Endothelial cell of umbilical vein (primary cell): Measurements from ENCODE around the gene MKNK1. TPM values are rescaled to one million over a fixed set of nuclear protein-coding genes. Genes with fewer than 3 reads are reported as not detected.

Experiments used
- BruUV-seq: library from RNA; stranded (reverse); fragments of 400-500 nt; replicated peaks from 2 replicates; lab custom pipeline; 2021; lab: Mats Ljungman, UMichigan
- CTCF ChIA-PET: fragments of 300-600, 350-600 bp; sonication (Branson Sonifier 250); formaldehyde crosslinking; loops from one replicate; lab custom pipeline; 2021; ENCODE audit warnings: antibody characterized with exemption, inconsistent platforms; lab: Charles Lee
- POLR2A ChIA-PET: fragments of 300-600, 350-600 bp; sonication (Branson Sonifier 250); formaldehyde crosslinking; loops from one replicate; lab custom pipeline; 2021; ENCODE audit warnings: antibody characterized with exemption, inconsistent platforms; lab: Charles Lee
- DNase-seq: peaks from one replicate; pipeline ENCODE4 v3.0.0-alpha.2; 2011; ENCODE audit warnings: low read depth, low spot score
- FAIRE-seq: peaks from 2 replicates; lab custom pipeline; 2011; peaks lifted over from hg19 to GRCh38; lab: Jason Lieb, UNC
- H2AFZ ChIP-seq: 2 replicates; pipeline ENCODE4 v1.6.0; 2012; ENCODE audit warnings: low read depth, low read length, control low read depth, inconsistent platforms
- H3K27ac ChIP-seq: 2 replicates; pipeline ENCODE4 v1.5.1; 2011; ENCODE audit warnings: low read depth, mild to moderate bottlenecking, control low read depth, low read length, moderate library complexity; ENCODE audit not compliant: insufficient read depth
- H3K27me3 ChIP-seq, 2 experiments: 2 replicates each; pipeline versions ENCODE4 v1.6.0 to v1.6.1; 2011; ENCODE audit warnings: low read length in 2 of 2, mixed read lengths in 1 of 2; ENCODE audit not compliant: control insufficient read depth in 2 of 2, insufficient read depth in 2 of 2
- H3K36me3 ChIP-seq, 2 experiments: 2 replicates in 1 of 2; 3 replicates in 1 of 2; pipeline ENCODE4 v1.5.1; 2011; ENCODE audit warnings: low read length in 2 of 2, mild to moderate bottlenecking in 1 of 2, moderate library complexity in 1 of 2; ENCODE audit not compliant: control insufficient read depth in 2 of 2, insufficient read depth in 2 of 2; ENCODE audit errors: extremely low read depth in 1 of 2
- H3K4me1 ChIP-seq: 3 replicates; pipeline ENCODE4 v1.5.1; 2011; ENCODE audit warnings: mild to moderate bottlenecking, low read length; ENCODE audit not compliant: control insufficient read depth, insufficient read depth; ENCODE audit errors: extremely low read depth
- H3K4me2 ChIP-seq: 2 replicates; pipeline ENCODE4 v1.6.1; 2011; ENCODE audit warnings: low read length, control low read depth, mixed read lengths; ENCODE audit not compliant: insufficient read depth
- H3K4me3 ChIP-seq, 3 experiments: fragments of 200-600 bp in 1 of 3; sonication (generic), shearing (Covaris generic) in 1 of 3; replicated peaks in 1 of 3; 2 replicates each; pipeline ENCODE4 v1.5.1; 2011 to 2016; ENCODE audit warnings: control low read depth in 3 of 3, low read length in 3 of 3, mild to moderate bottlenecking in 2 of 3, inconsistent platforms in 1 of 3, low read depth in 1 of 3, moderate library complexity in 1 of 3; ENCODE audit not compliant: insufficient read depth in 1 of 3
- H3K79me2 ChIP-seq: 2 replicates; pipeline ENCODE4 v1.6.0; 2012; ENCODE audit warnings: low read length, inconsistent platforms; ENCODE audit not compliant: control insufficient read depth, insufficient read depth
- H3K9ac ChIP-seq: replicated peaks from 2 replicates; pipeline ENCODE3; 2011; ENCODE audit warnings: low read length, control low read depth; ENCODE audit not compliant: insufficient read depth; ENCODE audit errors: extremely low read depth
- H3K9me1 ChIP-seq: replicated peaks from 3 replicates; pipeline ENCODE4 v1.6.0; 2011; ENCODE audit warnings: mild to moderate bottlenecking, low read length; ENCODE audit not compliant: control insufficient read depth, insufficient read depth; ENCODE audit errors: extremely low read depth
- H3K9me3 ChIP-seq: replicated peaks from 2 replicates; pipeline ENCODE4 v1.5.1; 2012; ENCODE audit warnings: low read length, inconsistent platforms; ENCODE audit not compliant: control insufficient read depth, insufficient read depth
- H4K20me1 ChIP-seq: replicated peaks from 2 replicates; pipeline ENCODE3; 2011; ENCODE audit warnings: mild to moderate bottlenecking, low read length; ENCODE audit not compliant: control insufficient read depth, insufficient read depth; ENCODE audit errors: extremely low read depth
- EZH2 ChIP-seq: IDR thresholded peaks from 2 replicates; pipeline ENCODE4 v1.6.1; 2012; ENCODE audit warnings: borderline replicate concordance, low read depth, mild to moderate bottlenecking, moderate library complexity, low read length, inconsistent platforms; ENCODE audit not compliant: severe bottlenecking
- FOS ChIP-seq: IDR thresholded peaks from 2 replicates; pipeline ENCODE4 v1.6.1; 2011; ENCODE audit warnings: mild to moderate bottlenecking, low read length, moderate library complexity, borderline replicate concordance; ENCODE audit not compliant: insufficient read depth
- JUN ChIP-seq: IDR thresholded peaks from 2 replicates; pipeline ENCODE4 v1.6.1; 2011; ENCODE audit warnings: borderline replicate concordance, low read depth; ENCODE audit not compliant: insufficient read length, insufficient read depth
- MYC ChIP-seq: IDR thresholded peaks from one replicate; pipeline ENCODE4 v1.6.1; 2011; ENCODE audit warnings: mild to moderate bottlenecking, low read depth, low read length
- dilution Hi-C: fragments of 300-500 bp; cut with MboI; formaldehyde crosslinking; loops from one replicate; pipeline ENCODE4 v1.15.0; 2019; ENCODE audit warnings: low sequenced_read_pairs; ENCODE audit not compliant: extremely low pct_ligation_motif_present
- intact Hi-C: fragments of 100-400 bp; cut with micrococcal nuclease; formaldehyde crosslinking; loops from one replicate; pipeline ENCODE4 v1.10.0; 2022
- polyA plus RNA-seq, 4 experiments: library from polyadenylated mRNA; depleted of rRNA in 3 of 4; stranded (reverse) in 3 of 4; unstranded in 1 of 4; fragments of >200 nt; gene quantifications; 2 replicates each; pipeline versions ENCODE4 v1.2.1 to v1.2.3, GENCODE V29; 2011 to 2012; ENCODE audit warnings: missing spikeins in 1 of 4
- total RNA-seq: library from RNA; stranded (reverse); gene quantifications from 2 replicates; pipeline ENCODE4 v1.2.3, GENCODE V29; 2021
- TF ChIP-seq, protein P1 (sequence below), 2 donors: IDR thresholded peaks; 1 replicate in 1 of 2; 2 replicates in 1 of 2; pipeline ENCODE4 v1.5.1; 2011; ENCODE audit warnings: low read length in 2 of 2, mild to moderate bottlenecking in 2 of 2, moderate library complexity in 2 of 2, control low read depth in 1 of 2, inconsistent platforms in 1 of 2, low read depth in 1 of 2; ENCODE audit not compliant: insufficient read depth in 1 of 2; ENCODE audit errors: extremely low read depth in 1 of 2

MKNK1 gene
- total and polyA plus RNA-seq, 2 donors (not counting 3 experiments of a cell fraction or from before 2014, with no cell fraction given) = 32.9 to 42.6 TPM

DNA sequence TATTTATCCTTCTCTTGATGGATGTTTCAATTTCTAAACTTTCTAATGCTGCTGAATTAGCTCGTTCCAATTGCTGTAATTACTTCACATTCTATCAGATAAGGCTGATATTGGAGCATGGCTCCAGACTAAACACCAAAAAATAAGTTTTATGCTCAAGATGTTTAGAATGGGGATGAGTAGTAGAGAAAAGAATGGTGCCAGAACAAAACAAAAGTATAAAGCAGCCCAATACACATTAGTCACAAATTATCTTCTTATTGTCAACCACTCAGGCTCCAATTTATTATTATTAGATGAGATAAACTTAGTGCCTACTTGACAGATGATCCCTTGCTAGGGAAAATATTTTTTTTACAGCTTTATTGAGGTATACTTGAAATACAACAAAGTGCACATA lies 42.3 kb upstream of the MKNK1 start:
- no peaks in the 10 kb centered on the region for H3K9me3 ChIP-seq
- TF ChIP-seq MYC (no peak), JUN (no peak), EZH2 (no peak), FOS (no peak)
- H3K27ac ChIP-seq = no peak overlapping the region
- DNase-seq = no peak
- H3K4me2 ChIP-seq = no peak overlapping the region
- no peak overlapping the region for H2AFZ ChIP-seq
- no peaks in the 10 kb centered on the region for H3K4me1 ChIP-seq
- ChIA-PET POLR2A (no interaction called here), CTCF (no interaction called here)
- H3K4me3 ChIP-seq = no peak overlapping the region
- H3K9me1 ChIP-seq = no peaks in the 10 kb centered on the region
- H3K36me3 ChIP-seq = peaks cover 2 to 6% of the 10 kb centered on the region in 2 experiments
- H3K9ac ChIP-seq = no peak overlapping the region
- no TSS peak for BruUV-seq
- dilution Hi-C loops = no loop called here
- no peaks in the 10 kb centered on the region for H3K79me2 ChIP-seq
- FAIRE-seq = no peak
- intact Hi-C loops = no loop called here
- no peaks in the 10 kb centered on the region for H4K20me1 ChIP-seq
- no peaks in the 10 kb centered on the region for H3K27me3 ChIP-seq

DNA sequence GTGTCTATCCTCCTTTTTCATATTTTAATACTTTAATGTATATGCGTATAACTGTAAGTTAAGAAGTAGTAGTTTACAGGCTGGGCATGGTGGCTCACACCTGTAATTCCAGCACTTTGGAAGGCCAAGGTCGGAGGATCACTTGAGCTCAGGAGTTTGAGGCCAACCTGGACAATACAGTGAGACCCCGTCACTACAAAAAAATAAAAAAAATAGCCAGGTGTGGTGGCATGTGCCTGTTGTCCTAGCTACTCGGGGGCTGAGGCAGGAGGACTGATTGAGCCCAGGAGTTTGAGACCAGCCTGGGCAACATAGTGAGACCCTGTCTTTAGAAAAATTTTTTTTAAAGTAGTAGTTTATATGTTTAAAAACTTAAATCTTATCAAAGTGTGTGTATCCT lies 41.7 kb upstream of the MKNK1 start:
- no peak overlapping the region for H3K27ac ChIP-seq
- H3K9me1 ChIP-seq = no peaks in the 10 kb centered on the region
- no peak for FAIRE-seq
- H3K4me2 ChIP-seq = no peak overlapping the region
- peaks cover 2 to 6% of the 10 kb centered on the region in 2 experiments for H3K36me3 ChIP-seq
- no peaks in the 10 kb centered on the region for H3K27me3 ChIP-seq
- no peak overlapping the region for H2AFZ ChIP-seq
- dilution Hi-C loops (no loop called here), intact Hi-C loops (no loop called here)
- no peaks in the 10 kb centered on the region for H4K20me1 ChIP-seq
- POLR2A ChIA-PET = interaction anchor here (0.6 kb wide), 1 partner anchor 10 kb away, joined by 3 read pairs; no protein-coding TSS in a partner anchor
- DNase-seq = no peak
- H3K4me3 ChIP-seq = no peak overlapping the region
- BruUV-seq = no TSS peak
- CTCF ChIA-PET = no interaction called here
- H3K4me1 ChIP-seq = no peaks in the 10 kb centered on the region
- no peaks in the 10 kb centered on the region for H3K9me3 ChIP-seq
- H3K9ac ChIP-seq = no peak overlapping the region
- TF ChIP-seq, protein P1, sequence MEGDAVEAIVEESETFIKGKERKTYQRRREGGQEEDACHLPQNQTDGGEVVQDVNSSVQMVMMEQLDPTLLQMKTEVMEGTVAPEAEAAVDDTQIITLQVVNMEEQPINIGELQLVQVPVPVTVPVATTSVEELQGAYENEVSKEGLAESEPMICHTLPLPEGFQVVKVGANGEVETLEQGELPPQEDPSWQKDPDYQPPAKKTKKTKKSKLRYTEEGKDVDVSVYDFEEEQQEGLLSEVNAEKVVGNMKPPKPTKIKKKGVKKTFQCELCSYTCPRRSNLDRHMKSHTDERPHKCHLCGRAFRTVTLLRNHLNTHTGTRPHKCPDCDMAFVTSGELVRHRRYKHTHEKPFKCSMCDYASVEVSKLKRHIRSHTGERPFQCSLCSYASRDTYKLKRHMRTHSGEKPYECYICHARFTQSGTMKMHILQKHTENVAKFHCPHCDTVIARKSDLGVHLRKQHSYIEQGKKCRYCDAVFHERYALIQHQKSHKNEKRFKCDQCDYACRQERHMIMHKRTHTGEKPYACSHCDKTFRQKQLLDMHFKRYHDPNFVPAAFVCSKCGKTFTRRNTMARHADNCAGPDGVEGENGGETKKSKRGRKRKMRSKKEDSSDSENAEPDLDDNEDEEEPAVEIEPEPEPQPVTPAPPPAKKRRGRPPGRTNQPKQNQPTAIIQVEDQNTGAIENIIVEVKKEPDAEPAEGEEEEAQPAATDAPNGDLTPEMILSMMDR (IDR thresholded peaks at IDR 0.05; ENCODE audit: extremely low read depth in 1 of 2, insufficient read depth in 1 of 2, low read depth in 1 of 2, low read length in 2 of 2) = no peak
- H3K79me2 ChIP-seq = no peaks in the 10 kb centered on the region
